Subcutaneous adipose tissue (tissue), 4 donors: Measurements from ENCODE around the gene BAIAP3. TPM values are rescaled to one million over a fixed set of nuclear protein-coding genes. Genes with fewer than 3 reads are reported as not detected.

Experiments
- CTCF ChIP-seq: fragments of 450-650 bp; IDR thresholded peaks from one replicate; pipeline ENCODE4 v1.5.1; 2016; ENCODE audit warnings: low read depth, mild to moderate bottlenecking, control low read depth, antibody characterized with exemption, moderate library complexity
- total RNA-seq, 4 donors: library from RNA; depleted of rRNA; stranded (reverse); fragments of >200 nt; gene quantifications; one replicate each; pipeline ENCODE4 v1.1.0, GENCODE V29; 2016

The BAIAP3 gene
- total RNA-seq, 4 donors from 2014 or later = 0.98 to 8.5 (median 2.5) TPM

DNA sequence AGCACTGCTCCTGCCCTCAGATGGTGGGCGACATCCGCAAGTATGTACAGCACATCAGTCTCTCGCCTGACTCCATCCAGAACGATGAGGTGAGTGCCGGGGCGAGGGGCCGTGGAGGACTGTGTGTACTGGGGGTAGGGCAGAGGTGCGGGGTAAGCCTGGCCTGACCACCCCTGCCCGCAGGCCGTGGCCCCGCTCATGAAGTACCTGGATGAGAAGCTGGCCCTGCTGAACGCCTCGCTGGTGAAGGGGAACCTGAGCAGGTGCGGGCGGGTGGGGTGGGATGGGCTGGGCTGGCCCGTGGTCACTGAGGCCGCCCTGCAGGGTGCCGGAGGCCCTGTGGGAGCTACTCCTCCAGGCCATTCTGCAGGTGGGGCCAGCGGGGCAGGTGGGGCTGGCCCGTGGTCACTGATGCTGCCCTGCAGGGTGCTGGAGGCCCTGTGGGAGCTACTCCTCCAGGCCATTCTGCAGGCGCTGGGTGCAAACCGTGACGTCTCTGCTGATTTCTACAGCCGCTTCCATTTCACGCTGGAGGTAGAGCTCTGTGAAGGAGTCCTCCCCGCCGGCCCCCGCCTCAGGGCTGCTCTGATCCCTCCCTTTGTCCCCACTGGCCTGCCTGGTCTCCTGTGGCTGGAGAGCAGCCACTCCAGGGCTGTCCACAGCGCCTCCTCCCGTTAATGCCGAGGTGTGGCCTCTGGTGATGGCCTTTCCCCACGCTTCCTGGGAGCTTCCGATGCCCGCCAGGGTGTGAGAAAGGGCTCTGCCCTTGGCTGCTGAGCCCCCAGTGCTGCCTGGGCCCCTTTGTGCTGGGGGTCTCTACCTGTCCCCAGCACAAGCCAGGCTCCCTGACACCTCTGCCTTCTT is 13.2 kb downstream of the BAIAP3 start:
- TF ChIP-seq CTCF = no peak

DNA sequence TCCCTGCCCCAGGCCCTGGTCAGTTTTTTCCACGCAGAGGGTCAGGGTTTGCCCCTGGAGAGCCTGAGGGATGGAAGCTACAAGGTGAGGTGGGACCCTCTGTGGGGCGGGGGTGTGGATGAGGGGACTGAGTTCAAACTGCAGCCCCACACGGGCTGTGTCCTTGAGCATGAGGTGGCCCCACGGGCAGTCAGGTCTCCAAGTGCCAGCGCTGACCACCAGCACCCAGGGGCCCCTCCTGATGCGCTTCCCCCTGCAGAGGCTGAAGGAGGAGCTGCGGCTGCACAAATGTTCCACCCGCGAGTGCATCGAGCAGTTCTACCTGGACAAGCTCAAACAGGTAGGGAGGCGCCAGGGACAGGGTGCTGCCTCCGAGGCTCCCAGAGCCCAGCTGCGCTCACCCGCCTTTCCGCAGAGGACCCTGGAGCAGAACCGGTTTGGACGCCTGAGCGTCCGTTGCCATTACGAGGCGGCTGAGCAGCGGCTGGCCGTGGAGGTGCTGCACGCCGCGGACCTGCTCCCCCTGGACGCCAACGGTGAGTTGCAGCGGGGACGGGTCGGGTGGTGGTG is 13.9 kb downstream of the BAIAP3 start:
- TF ChIP-seq CTCF = no peak

DNA sequence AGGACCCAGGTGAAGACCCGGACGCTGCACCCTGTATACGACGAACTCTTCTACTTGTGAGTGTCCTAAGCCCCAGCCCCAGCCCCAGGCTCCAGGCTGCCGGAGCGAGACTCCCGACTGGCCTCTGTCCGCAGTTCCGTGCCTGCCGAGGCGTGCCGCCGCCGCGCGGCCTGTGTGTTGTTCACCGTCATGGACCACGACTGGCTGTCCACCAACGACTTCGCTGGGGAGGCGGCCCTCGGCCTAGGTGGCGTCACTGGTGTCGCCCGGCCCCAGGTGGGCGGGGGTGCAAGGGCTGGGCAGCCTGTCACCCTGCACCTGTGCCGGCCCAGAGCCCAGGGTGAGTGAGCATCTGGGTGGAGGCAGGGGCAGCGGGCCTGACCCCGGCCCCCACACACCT is 14.5 kb downstream of the BAIAP3 start:
- no peak for TF ChIP-seq CTCF

DNA sequence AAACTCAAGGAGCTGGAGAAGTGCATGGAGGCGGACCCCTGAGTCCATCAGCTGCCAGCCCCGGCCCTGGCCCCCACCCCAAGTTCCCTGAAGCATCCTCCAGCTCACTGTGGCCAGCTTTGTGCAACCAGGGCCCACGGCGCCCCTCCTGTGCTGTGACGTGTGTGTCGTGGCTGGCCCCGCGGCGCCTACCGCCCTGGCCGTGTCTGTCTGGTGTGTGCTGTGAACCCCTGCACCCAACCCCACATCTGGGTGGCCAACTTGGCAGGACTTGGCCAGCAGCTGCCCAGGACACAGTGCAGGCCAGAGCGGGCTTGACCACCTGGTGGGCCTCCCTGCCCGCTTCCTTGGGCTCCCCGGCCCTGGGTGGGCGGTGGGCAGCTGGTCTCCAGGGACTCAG is 15.0 kb downstream of the BAIAP3 start:
- TF ChIP-seq CTCF = no peak

DNA sequence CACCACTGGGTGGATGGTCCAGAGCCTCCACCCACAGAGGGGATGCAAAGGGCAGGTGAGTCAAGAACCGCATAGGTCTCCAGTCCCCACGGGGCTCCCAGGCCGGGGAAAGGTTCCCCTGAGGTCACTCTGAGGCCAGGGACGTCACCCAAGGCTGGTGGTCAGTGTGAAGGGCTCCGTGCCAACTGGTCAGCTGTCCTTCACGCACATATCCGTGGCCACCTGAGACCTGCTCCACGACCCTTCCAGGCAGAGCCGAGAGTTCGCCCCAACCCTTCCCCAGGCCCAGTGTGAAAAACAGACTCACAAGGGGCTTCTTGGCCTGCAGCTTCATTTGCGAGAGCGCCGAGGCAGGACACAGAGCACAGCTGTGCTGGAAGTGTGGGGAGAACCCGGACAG is 15.5 kb downstream of the BAIAP3 start:
- no peak for TF ChIP-seq CTCF

DNA sequence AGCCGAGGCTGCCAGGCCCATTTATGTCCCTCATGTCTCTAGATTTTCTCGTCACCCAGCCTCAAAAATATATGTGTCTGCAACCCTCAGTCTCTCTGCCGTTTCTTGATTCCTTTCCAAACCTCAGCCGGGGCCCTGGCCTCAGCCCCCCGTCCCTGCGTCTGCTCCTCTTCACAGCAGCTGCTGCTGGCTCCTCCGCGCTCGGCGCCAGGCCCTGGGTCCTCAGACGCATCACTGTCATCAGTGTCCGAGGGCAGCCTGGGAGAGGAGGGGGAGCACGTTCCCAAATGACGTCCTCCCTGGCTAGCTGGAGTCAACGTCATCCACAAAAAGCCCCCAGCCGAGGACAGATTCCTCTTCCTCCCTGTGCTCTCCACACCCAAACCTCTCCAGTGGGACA is 15.9 kb downstream of the BAIAP3 start:
- TF ChIP-seq CTCF = no peak

DNA sequence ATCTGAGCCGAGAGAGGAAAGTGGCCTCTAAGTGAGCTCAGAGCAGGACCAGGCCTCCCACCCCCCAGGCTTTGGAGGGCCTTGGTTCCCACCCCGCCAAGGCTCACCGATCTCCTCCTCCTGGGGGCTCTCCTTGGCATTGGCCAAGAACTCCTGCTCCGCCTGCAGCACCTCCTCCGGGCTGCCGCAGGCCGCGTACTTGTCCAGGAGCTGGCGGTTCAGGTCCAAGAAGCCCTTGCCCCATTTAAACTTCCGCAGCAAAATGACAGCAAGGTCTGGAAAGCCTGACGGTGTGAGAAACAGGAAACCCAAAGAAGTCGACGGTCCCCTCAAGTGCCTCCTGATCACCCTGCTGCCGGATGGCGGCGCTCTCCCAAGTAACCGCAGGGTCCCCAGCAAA is 16.5 kb downstream of the BAIAP3 start:
- no peak for TF ChIP-seq CTCF
